H9 (cell line): ENCODE measurements around the gene GLIS2. TPM values are rescaled to one million over a fixed set of nuclear protein-coding genes. Genes with fewer than 3 reads are reported as not detected.

Source experiments
- DNase-seq: peaks from one replicate; pipeline ENCODE4 v3.0.0-alpha.2; 2017
- H2AFZ ChIP-seq: one replicate; pipeline ENCODE4 v1.6.1; 2013; ENCODE audit warnings: mild to moderate bottlenecking, low read length, control low read depth, moderate library complexity
- H2AK5ac ChIP-seq: 2 replicates; pipeline ENCODE4 v1.6.1; 2013; ENCODE audit warnings: low read length, control low read depth, mixed read lengths; ENCODE audit not compliant: insufficient read length
- H2BK120ac ChIP-seq: one replicate; pipeline ENCODE4 v1.6.1; 2013; ENCODE audit warnings: low read depth, mild to moderate bottlenecking, low read length, control low read depth, inconsistent platforms; ENCODE audit not compliant: poor library complexity, severe bottlenecking
- H2BK12ac ChIP-seq: 2 replicates; pipeline ENCODE4 v1.6.1; 2013; ENCODE audit warnings: low read length, control low read depth, mixed read lengths, low read depth; ENCODE audit not compliant: insufficient read length
- H2BK15ac ChIP-seq: 2 replicates; pipeline ENCODE4 v1.6.1; 2013; ENCODE audit warnings: low read depth, low read length, control low read depth
- H2BK20ac ChIP-seq: one replicate; pipeline ENCODE4 v1.6.1; 2013; ENCODE audit warnings: low read depth, mild to moderate bottlenecking, low read length, control low read depth, inconsistent platforms; ENCODE audit not compliant: poor library complexity, severe bottlenecking
- H2BK5ac ChIP-seq: 2 replicates; pipeline ENCODE4 v1.6.1; 2013; ENCODE audit warnings: low read length, control low read depth, mixed read lengths; ENCODE audit not compliant: insufficient read length
- H3K14ac ChIP-seq: 2 replicates; pipeline ENCODE4 v1.6.1; 2013; ENCODE audit warnings: low read length, control low read depth; ENCODE audit not compliant: insufficient read depth
- H3K18ac ChIP-seq: 2 replicates; pipeline ENCODE4 v1.6.1; 2013; ENCODE audit warnings: low read depth, mild to moderate bottlenecking, mixed read lengths, low read length, control low read depth; ENCODE audit not compliant: insufficient read length
- H3K23ac ChIP-seq: 2 replicates; pipeline ENCODE4 v1.6.1; 2013; ENCODE audit warnings: low read length, control low read depth, mixed read lengths, low read depth; ENCODE audit not compliant: insufficient read length
- H3K23me2 ChIP-seq: 2 replicates; pipeline ENCODE4 v1.6.1; 2013; ENCODE audit warnings: low read depth, mild to moderate bottlenecking, mixed read lengths, low read length, control low read depth; ENCODE audit not compliant: insufficient read length, poor library complexity, severe bottlenecking
- H3K27ac ChIP-seq: 2 replicates; pipeline ENCODE4 v1.5.1; 2013; ENCODE audit warnings: low read length, control low read depth, mixed read lengths, low read depth; ENCODE audit not compliant: insufficient read length
- H3K27me3 ChIP-seq: 2 replicates; pipeline ENCODE4 v1.6.1; 2013; ENCODE audit warnings: low read length, control low read depth, inconsistent platforms; ENCODE audit not compliant: insufficient read depth
- H3K4ac ChIP-seq: 2 replicates; pipeline ENCODE4 v1.6.1; 2013; ENCODE audit warnings: low read depth, mild to moderate bottlenecking, control low read depth, inconsistent platforms, low read length, moderate library complexity
- H3K4me1 ChIP-seq: 2 replicates; pipeline ENCODE4 v1.6.1; 2013; ENCODE audit warnings: low read length, control low read depth, inconsistent platforms; ENCODE audit not compliant: insufficient read depth
- H3K4me2 ChIP-seq: 2 replicates; pipeline ENCODE4 v1.6.1; 2013; ENCODE audit warnings: low read length, control low read depth, mixed read lengths; ENCODE audit not compliant: insufficient read length, insufficient read depth
- H3K56ac ChIP-seq: 2 replicates; pipeline ENCODE4 v1.6.1; 2013; ENCODE audit warnings: low read depth, mild to moderate bottlenecking, mixed read lengths, low read length, control low read depth; ENCODE audit not compliant: insufficient read length
- H3K79me1 ChIP-seq: 2 replicates; pipeline ENCODE4 v1.6.1; 2013; ENCODE audit warnings: low read depth, mild to moderate bottlenecking, moderate library complexity, low read length, control low read depth, inconsistent platforms; ENCODE audit not compliant: insufficient read depth, poor library complexity, severe bottlenecking
- H3K79me2 ChIP-seq: 2 replicates; pipeline ENCODE4 v1.6.1; 2013; ENCODE audit warnings: low read length, control low read depth, inconsistent platforms; ENCODE audit not compliant: insufficient read depth
- H3K9ac ChIP-seq: 2 replicates; pipeline ENCODE4 v1.6.1; 2013; ENCODE audit warnings: low read length, control low read depth, mixed read lengths; ENCODE audit not compliant: insufficient read length; ENCODE audit errors: extremely low read depth
- H3K9me3 ChIP-seq: one replicate; pipeline ENCODE4 v1.6.1; 2013; ENCODE audit warnings: low read depth, low read length, inconsistent platforms; ENCODE audit not compliant: control insufficient read depth
- H3T11ph ChIP-seq: one replicate; pipeline ENCODE4 v1.6.1; 2013; ENCODE audit warnings: mild to moderate bottlenecking, low read length, control low read depth, inconsistent platforms
- H4K20me1 ChIP-seq: one replicate; pipeline ENCODE4 v1.6.1; 2013; ENCODE audit not compliant: control insufficient read depth, insufficient read length, insufficient read depth
- H4K5ac ChIP-seq: 2 replicates; pipeline ENCODE4 v1.6.1; 2013; ENCODE audit warnings: low read depth, mild to moderate bottlenecking, mixed read lengths, low read length, control low read depth; ENCODE audit not compliant: insufficient read length
- H4K8ac ChIP-seq: replicated peaks from 2 replicates; pipeline ENCODE4 v1.6.1; 2013; ENCODE audit warnings: low read length, control low read depth, mixed read lengths, low read depth; ENCODE audit not compliant: insufficient read length
- H4K91ac ChIP-seq: 2 replicates; pipeline ENCODE4 v1.6.1; 2013; ENCODE audit warnings: low read depth, mild to moderate bottlenecking, moderate library complexity, mixed read lengths, low read length, control low read depth; ENCODE audit not compliant: insufficient read length
- H3K27ac Mint-ChIP-seq, 3 experiments: 2 replicates in 2 of 3; 3 replicates in 1 of 3; pipeline ENCODE4 v1.8.0; 2020 to 2021; ENCODE audit warnings: mixed read lengths in 3 of 3, mild to moderate bottlenecking in 1 of 3, moderate library complexity in 1 of 3
- H3K27me3 Mint-ChIP-seq: 2 replicates; pipeline ENCODE4 v1.8.0; 2021; ENCODE audit warnings: low read depth, mild to moderate bottlenecking, moderate library complexity, mixed read lengths
- H3K36me3 Mint-ChIP-seq, 3 experiments: 2 replicates in 2 of 3; 3 replicates in 1 of 3; pipeline ENCODE4 v1.8.0; 2020 to 2021; ENCODE audit warnings: low read depth in 3 of 3, mixed read lengths in 3 of 3; ENCODE audit not compliant: insufficient read depth in 1 of 3
- H3K4me1 Mint-ChIP-seq, 2 experiments: 2 replicates each; pipeline ENCODE4 v1.8.0; 2020; ENCODE audit warnings: mixed read lengths in 2 of 2
- H3K4me3 Mint-ChIP-seq, 2 experiments: 2 replicates in 1 of 2; 3 replicates in 1 of 2; pipeline ENCODE4 v1.8.0; 2020 to 2021; ENCODE audit warnings: mild to moderate bottlenecking in 2 of 2, mixed read lengths in 2 of 2, moderate library complexity in 1 of 2
- H3K9me3 Mint-ChIP-seq, 2 experiments: 2 replicates in 1 of 2; 3 replicates in 1 of 2; pipeline ENCODE4 v1.8.0; 2020; ENCODE audit warnings: mild to moderate bottlenecking in 2 of 2, mixed read lengths in 2 of 2, moderate library complexity in 1 of 2
- WGBS: extraction: QIAGEN DNeasy Blood & Tissue Kit; methylation state at CpG from one replicate; pipeline ENCODE4 v1.1.7; 2013; ENCODE audit warnings: missing lambda C conversion rate, low lambda C conversion rate, mixed read lengths; ENCODE audit not compliant: insufficient read length; ENCODE audit errors: extremely low coverage; 5-methylcytosine and 5-hydroxymethylcytosine counted together
- total RNA-seq: library from RNA; stranded (reverse); gene quantifications from 2 replicates; pipeline ENCODE4 v1.2.1, GENCODE V29; 2021
- TF ChIP-seq, protein P1 (sequence below): fragments of 200-600 bp; sonication (generic); conservative IDR thresholded peaks from 3 replicates; pipeline ENCODE4 v1.8.0; 2021; ENCODE audit warnings: antibody characterized with exemption, mild to moderate bottlenecking

GLIS2 gene
- total RNA-seq, 1 experiment from 2014 or later: 14.3 TPM

DNA sequence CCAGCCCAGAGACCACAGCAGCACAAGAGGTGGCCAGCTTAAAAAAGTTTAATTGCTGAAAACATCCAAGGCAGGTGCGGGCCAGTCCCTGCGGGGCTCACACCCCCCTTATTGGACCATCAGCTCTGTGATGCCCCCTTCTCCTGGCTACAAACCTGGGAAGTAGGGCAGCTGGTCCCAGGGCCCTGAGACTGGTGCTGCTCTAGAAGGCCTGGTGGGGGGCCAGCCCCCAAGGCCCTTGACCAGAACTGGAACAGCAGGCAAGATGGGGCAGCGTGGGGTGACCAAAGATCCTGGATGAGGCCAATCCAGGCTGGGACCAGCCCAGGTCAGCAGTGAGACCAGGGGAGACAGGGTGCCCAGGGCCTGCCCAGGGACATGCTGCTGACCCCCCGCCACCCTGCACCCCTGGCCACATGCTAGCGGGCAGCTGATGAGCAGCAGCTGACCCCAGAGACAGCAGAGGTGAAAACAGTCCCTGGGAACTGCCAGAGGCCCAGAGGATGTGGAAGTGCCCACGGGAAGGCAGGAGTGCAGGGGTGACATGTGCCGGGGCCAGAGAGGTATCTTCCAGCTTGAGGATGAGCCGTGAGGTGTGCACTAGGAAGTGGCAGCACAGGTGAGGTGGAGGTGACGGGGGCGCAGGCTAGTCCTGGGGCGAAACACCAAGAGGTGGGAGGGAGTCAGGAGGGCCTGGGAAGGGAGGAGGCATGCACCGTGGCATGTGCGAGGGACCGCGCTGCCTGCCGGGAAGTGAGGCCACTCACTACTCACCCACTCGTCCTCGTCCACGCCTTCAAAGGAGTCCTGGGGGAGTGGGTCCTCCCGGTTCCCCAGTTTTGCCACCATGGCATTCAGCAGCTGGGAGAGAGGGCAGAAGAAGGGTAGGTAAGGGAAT lies 38.9 kb downstream of the GLIS2 start:
- Histone ChIP-seq H4K5ac (no peak overlapping the region), H4K91ac (no peak overlapping the region), H2BK12ac (no peak overlapping the region), H3K27ac (no peak overlapping the region), H3T11ph (no peak overlapping the region), H3K18ac (no peak overlapping the region), H3K27me3 (no peaks in the 10 kb centered on the region), H3K9ac (no peak overlapping the region), H2BK5ac (no peak overlapping the region), H2BK20ac (no peak overlapping the region), H2BK120ac (no peak overlapping the region), H3K79me1 (peaks cover 1% of the 10 kb centered on the region), H3K23me2 (peaks cover 4% of the 10 kb centered on the region), H2AK5ac (no peak overlapping the region), H3K4ac (no peak overlapping the region), H2AFZ (no peak overlapping the region), H3K9me3 (no peaks in the 10 kb centered on the region), H3K79me2 (peaks cover 6% of the 10 kb centered on the region; the same call in 1 of the 2 replicates), H3K56ac (no peak overlapping the region), H3K23ac (no peak overlapping the region), H2BK15ac (no peak overlapping the region; the same call in 1 of the 2 replicates), H4K8ac (no peak overlapping the region), H4K20me1 (no peaks in the 10 kb centered on the region), H3K14ac (no peak overlapping the region), H3K4me1 (no peaks in the 10 kb centered on the region), H3K4me2 (no peak overlapping the region)
- Mint-ChIP-seq H3K4me3 (no peak overlapping the region), H3K27ac (peak overlapping the region in 1 of 3 experiments; percentile 67; a peak in 2 of 7 replicates), H3K4me1 (peaks cover 6 to 9% of the 10 kb centered on the region in 2 experiments), H3K27me3 (no peaks in the 10 kb centered on the region), H3K36me3 (peaks cover 2 to 4% (median 4%) of the 10 kb centered on the region in 3 experiments; a peak in 3 of 7 replicates), H3K9me3 (no peaks in the 10 kb centered on the region; a peak in 1 of 5 replicates)
- TF ChIP-seq, protein P1, sequence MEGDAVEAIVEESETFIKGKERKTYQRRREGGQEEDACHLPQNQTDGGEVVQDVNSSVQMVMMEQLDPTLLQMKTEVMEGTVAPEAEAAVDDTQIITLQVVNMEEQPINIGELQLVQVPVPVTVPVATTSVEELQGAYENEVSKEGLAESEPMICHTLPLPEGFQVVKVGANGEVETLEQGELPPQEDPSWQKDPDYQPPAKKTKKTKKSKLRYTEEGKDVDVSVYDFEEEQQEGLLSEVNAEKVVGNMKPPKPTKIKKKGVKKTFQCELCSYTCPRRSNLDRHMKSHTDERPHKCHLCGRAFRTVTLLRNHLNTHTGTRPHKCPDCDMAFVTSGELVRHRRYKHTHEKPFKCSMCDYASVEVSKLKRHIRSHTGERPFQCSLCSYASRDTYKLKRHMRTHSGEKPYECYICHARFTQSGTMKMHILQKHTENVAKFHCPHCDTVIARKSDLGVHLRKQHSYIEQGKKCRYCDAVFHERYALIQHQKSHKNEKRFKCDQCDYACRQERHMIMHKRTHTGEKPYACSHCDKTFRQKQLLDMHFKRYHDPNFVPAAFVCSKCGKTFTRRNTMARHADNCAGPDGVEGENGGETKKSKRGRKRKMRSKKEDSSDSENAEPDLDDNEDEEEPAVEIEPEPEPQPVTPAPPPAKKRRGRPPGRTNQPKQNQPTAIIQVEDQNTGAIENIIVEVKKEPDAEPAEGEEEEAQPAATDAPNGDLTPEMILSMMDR: no peak
- no CpG with 5 or more reads among the region's 20 CpGs for WGBS
- no peak for DNase-seq
